HG02884 (cell line): ENCODE measurements around the gene KDM6A.
"Not testable (repeated sequence)": the region's sequence is repeated elsewhere in the genome, so short reads cannot be mapped to it uniquely, and the experiment has no call there.

Source experiments
- ATAC-seq: cut with Tn5 transposase; IDR thresholded peaks from one replicate; pipeline ENCODE4 v1.9.1; 2021; ENCODE audit warnings: mild to moderate bottlenecking, moderate library complexity; ENCODE audit not compliant: unreplicated experiment

The KDM6A gene

GRCh38 chrX:44999872-45000271 lies 126.9 kb downstream of the KDM6A start:
- not testable (repeated sequence) for ATAC-seq

- no peak for ATAC-seq
Observed at GRCh38 chrX:45001048-45001447, 128.1 kb downstream of the KDM6A start.

- ATAC-seq = no peak
Observed at GRCh38 chrX:45003085-45003484, 130.1 kb downstream of the KDM6A start.

DNA sequence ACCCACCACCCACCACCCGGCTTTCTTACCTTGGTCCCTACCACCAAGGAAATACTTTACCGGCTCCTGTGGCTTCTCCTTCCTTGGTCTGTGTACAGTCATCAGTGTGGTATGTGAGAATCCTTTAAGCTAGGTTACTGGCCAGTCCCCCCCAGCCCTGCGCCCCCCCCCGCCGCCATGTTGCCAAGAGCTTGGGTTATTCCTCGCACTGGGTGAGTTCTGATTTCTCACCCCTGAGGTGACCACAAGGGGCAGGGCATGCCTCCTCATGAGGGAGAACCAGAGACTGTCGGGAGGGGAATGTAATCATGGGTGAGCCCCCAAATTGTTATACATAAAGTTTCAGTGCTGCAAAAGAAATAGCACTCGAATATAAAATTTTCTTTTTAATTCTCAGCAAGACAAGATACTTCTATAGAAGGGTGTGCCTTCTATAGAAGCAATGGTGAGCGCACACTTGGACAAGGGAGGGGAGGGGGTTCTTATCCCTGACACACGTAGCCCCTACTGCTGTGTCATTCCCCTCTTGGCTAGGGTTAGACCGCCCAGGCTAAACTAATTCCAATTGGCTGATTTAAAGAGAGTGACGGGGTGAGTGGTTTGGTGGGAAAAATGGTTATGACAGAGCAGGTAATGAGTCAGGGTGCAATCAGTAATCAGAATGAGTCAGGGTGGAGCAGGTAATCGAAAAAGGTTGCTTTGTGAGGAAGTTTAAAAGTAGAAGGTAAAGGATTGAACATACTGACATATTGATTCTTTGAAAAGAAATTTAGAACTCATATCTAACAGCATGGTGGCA lies 133.2 kb downstream of the KDM6A start:
- ATAC-seq = no peak

- peak; percentile 75 for ATAC-seq
Observed at GRCh38 chrX:45007598-45007997, 134.6 kb downstream of the KDM6A start.

DNA sequence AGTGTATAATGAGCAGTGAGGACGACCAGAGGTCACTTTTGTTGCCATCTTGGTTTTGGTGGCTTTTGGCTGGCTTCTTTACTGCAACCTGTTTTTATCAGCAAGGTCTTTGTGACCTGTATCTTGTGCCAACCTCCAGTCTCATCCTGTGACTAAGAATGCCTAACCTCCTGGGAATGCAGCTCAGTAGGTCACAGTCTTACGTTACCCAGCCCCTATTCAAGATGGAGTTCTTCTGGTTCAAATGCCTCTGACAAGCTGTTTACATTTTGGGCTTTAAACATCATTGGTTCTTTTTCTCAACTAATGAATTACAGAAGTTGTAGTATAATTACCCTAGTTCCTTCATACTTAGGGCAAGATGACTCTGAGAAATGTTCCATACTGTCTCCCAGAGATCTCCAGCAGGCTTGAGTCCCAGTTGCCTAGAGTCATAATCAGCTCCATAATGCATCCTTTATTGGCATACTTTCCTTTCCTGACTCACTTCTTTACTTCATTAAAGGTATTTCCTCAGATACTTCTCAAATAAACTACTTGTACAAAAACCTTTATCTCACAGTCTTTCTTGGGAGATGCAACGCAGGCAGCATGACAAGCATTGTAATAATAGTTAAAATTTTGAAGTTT lies 136.5 kb downstream of the KDM6A start:
- no peak for ATAC-seq

- no peak for ATAC-seq
Observed at GRCh38 chrX:45011131-45011530, 138.1 kb downstream of the KDM6A start.

DNA sequence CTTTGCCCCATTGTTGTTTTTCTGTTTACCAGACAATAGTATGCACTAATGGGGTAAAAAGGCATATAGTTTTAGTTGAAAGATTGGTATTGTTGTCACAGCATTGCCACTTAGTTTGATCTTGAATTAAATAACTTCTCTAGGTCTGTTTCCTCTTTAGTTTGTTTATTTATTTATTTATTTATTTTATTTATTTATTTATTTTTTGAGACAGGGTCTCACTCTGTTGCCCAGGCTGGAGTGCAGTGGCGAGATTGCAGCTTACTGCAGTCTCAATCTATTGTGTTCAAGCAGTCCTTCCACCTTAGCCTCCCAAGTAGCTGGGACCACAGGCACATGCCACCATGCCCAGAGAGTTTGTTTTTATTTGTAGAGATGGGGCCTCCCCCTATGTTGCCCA lies 138.6 kb downstream of the KDM6A start:
- ATAC-seq = no peak

GRCh38 chrX:45017946-45018345 lies 145.0 kb downstream of the KDM6A start:
- no peak for ATAC-seq

- no peak for ATAC-seq
Observed at GRCh38 chrX:45022150-45022549, 149.2 kb downstream of the KDM6A start.

GRCh38 chrX:45024501-45024900 lies 151.5 kb downstream of the KDM6A start:
- ATAC-seq = no peak

GRCh38 chrX:45026036-45026435 lies 153.0 kb downstream of the KDM6A start:
- ATAC-seq = no peak

- ATAC-seq = no peak
Observed at GRCh38 chrX:45031830-45032378, 158.9 kb downstream of the KDM6A start.

GRCh38 chrX:45035071-45035470 lies 162.1 kb downstream of the KDM6A start:
- ATAC-seq = no peak

DNA sequence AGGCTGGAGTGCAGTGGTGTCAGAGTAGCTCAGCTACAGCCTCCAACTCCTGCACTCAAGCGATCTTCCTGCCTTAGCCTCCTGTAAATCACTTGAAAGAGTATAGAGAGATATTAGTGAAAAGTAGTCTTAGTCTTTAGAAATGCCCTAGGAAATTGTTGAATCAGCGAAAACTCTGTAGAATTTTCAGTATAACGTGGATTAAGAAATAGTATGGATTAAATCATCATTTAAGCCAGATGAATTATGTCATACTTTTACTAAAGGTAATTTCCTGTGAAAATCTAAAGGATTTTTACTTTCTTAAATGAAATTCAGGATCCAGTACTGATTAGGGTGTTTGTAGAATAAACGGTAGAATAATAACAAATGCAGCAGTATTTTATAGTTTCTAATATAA lies 163.2 kb downstream of the KDM6A start:
- no peak for ATAC-seq

- ATAC-seq = not testable (repeated sequence)
Observed at GRCh38 chrX:45040137-45040536, 167.1 kb downstream of the KDM6A start.

- ATAC-seq = no peak
Observed at GRCh38 chrX:45046417-45046816, 173.4 kb downstream of the KDM6A start.

- no peak for ATAC-seq
Observed at GRCh38 chrX:45050558-45050957, 177.6 kb downstream of the KDM6A start.

DNA sequence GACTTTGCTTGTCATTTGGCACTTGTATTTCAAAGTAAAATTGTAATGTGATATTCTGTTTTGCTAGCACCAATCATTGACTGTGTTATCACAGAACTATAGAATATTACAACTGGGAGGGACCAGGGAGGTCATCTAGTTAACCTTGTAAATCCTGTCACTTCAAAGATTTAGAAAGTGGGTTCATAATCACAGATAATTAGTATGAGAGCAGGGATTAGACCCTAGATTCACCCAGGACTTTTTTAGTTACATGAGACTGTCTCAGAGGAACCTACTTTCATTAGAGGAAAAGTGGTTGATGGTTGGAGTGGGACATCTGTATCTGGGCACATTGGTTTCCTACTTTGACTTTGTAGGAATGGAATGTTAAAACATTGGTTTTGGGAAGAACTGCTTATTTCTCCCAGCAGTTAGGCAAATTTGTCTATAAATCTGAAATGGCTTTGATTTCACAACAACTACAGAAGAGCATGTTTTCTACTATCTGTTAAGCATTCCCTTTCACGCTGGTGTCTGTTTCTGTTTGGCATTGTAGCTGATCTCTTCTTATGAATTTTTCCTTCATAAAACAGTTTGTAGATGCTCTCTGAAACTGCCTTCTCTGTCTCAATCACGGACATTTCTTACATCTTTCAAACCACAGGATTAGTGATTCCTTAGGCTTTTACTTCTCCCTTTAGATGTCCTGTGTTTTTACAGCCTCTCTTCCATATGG lies 183.6 kb downstream of the KDM6A start:
- ATAC-seq = no peak

- ATAC-seq = not testable (repeated sequence)
Observed at GRCh38 chrX:45059906-45060305, 186.9 kb downstream of the KDM6A start.

GRCh38 chrX:45063319-45064095 lies 190.5 kb downstream of the KDM6A start:
- ATAC-seq = no peak
